Suprapubic skin (tissue), 4 donors: ENCODE data around the gene CHAMP1. TPM values are rescaled to one million over a fixed set of nuclear protein-coding genes. Genes with fewer than 3 reads are reported as not detected.

Experiments used
- DNase-seq, 2 donors: peaks; one replicate each; pipeline ENCODE4 v3.0.0-alpha.2; 2019; ENCODE audit warnings: low spot score in 2 of 2
- H3K27ac ChIP-seq: fragments of 200-600 bp; sonication (generic); one replicate; pipeline ENCODE4 v1.5.1; 2019
- H3K27me3 ChIP-seq: fragments of 200-600 bp; sonication (generic); one replicate; pipeline ENCODE4 v1.5.1; 2019
- H3K36me3 ChIP-seq: fragments of 200-600 bp; sonication (generic); one replicate; pipeline ENCODE4 v1.5.1; 2019
- H3K4me1 ChIP-seq: fragments of 200-600 bp; sonication (generic); one replicate; pipeline ENCODE4 v1.5.1; 2019
- H3K4me3 ChIP-seq: fragments of 200-600 bp; sonication (generic); one replicate; pipeline ENCODE4 v1.5.1; 2019; ENCODE audit warnings: mild to moderate bottlenecking
- H3K9me3 ChIP-seq: fragments of 200-600 bp; sonication (generic); one replicate; pipeline ENCODE4 v1.5.1; 2019
- EP300 ChIP-seq: sonication (generic); formaldehyde crosslinking; IDR thresholded peaks from one replicate; pipeline ENCODE4 v1.6.1; 2017; ENCODE audit warnings: antibody characterized with exemption
- POLR2A ChIP-seq, 2 donors: fragments of 450-650 bp; IDR thresholded peaks; one replicate each; pipeline ENCODE4 v1.6.1; 2017; ENCODE audit warnings: antibody characterized with exemption in 2 of 2, mild to moderate bottlenecking in 2 of 2, moderate library complexity in 2 of 2
- POLR2AphosphoS5 ChIP-seq, 3 donors: sonication (generic); formaldehyde crosslinking; IDR thresholded peaks; one replicate each; pipeline ENCODE4 v1.6.1; 2017; ENCODE audit warnings: antibody characterized with exemption in 3 of 3
- WGBS: methylation state at CpG from one replicate; pipeline ENCODE4 v1.1.5; 2018; 5-methylcytosine and 5-hydroxymethylcytosine counted together
- total RNA-seq, 4 donors: library from RNA; depleted of rRNA; stranded (reverse); fragments of >200 nt; gene quantifications; one replicate each; pipeline ENCODE4 v1.1.0, GENCODE V29; 2016
- TF ChIP-seq, protein P1 (sequence below), 2 donors: fragments of 200-600 bp in 1 of 2; fragments of 450-650 bp in 1 of 2; sonication (generic) in 1 of 2; IDR thresholded peaks; one replicate each; pipeline ENCODE4 v1.5.1; 2016 to 2019; ENCODE audit warnings: antibody characterized with exemption in 2 of 2, mild to moderate bottlenecking in 1 of 2, moderate library complexity in 1 of 2

CHAMP1 gene
- total RNA-seq, 4 donors from 2014 or later = 10.0 to 22.1 (median 15.0) TPM

DNA sequence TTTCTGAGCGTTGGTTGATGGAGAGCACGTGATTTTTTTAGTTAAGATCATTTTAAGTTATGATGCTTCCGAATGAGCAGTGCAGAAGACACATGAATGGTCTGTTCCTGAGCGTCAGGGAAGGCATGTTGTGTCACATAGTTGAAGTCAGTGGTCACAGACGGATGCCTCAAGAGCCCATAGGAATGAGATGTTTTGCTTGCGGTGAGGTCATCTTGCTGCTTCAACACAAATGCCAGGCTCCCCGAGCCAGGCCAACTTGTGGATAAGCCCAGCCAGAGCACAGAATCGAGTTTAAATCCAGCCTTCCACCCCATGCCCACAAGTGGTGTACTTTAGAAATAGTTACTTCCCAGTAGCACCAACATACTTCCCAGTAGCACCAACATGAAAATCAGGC lies 27.5 kb upstream of the CHAMP1 start:
- H3K36me3 ChIP-seq = peaks cover 45% of the 10 kb centered on the region
- no peak overlapping the region for H3K27ac ChIP-seq
- 94% methylated on average over 8 of the region's 8 CpGs for WGBS
- no peak overlapping the region for H3K4me3 ChIP-seq
- peak in 1 of 2 donors; percentile 26 for DNase-seq
- H3K27me3 ChIP-seq = no peaks in the 10 kb centered on the region
- peaks cover 27% of the 10 kb centered on the region for H3K4me1 ChIP-seq
- TF ChIP-seq POLR2AphosphoS5 (IDR thresholded peaks at IDR 0.05) (no peak), POLR2A (IDR thresholded peaks at IDR 0.05) (no peak), EP300 (no peak)
- TF ChIP-seq, protein P1, sequence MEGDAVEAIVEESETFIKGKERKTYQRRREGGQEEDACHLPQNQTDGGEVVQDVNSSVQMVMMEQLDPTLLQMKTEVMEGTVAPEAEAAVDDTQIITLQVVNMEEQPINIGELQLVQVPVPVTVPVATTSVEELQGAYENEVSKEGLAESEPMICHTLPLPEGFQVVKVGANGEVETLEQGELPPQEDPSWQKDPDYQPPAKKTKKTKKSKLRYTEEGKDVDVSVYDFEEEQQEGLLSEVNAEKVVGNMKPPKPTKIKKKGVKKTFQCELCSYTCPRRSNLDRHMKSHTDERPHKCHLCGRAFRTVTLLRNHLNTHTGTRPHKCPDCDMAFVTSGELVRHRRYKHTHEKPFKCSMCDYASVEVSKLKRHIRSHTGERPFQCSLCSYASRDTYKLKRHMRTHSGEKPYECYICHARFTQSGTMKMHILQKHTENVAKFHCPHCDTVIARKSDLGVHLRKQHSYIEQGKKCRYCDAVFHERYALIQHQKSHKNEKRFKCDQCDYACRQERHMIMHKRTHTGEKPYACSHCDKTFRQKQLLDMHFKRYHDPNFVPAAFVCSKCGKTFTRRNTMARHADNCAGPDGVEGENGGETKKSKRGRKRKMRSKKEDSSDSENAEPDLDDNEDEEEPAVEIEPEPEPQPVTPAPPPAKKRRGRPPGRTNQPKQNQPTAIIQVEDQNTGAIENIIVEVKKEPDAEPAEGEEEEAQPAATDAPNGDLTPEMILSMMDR (IDR thresholded peaks at IDR 0.05) = no peak
- H3K9me3 ChIP-seq = no peaks in the 10 kb centered on the region

DNA sequence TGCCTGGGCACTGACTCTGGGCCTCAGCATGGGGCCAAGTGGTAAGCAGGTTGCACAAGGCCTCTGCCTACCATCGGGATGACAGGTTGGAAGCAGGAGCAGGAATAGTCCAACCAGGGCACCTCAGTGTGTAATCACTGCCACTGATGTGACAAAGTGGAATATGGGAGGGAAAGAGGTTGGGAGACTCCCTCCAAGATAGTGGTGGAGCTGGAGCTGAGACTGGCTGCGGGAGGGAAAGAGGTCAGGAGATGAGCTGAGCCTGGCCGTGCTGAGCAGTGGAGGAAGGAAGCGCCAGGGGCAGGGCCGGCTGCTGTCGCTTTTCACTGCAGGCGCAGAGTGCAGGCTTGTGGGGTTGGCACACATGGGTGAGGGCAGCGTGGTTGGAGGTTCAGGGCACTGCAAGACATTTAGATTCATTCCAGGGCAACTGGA lies 26.1 kb upstream of the CHAMP1 start:
- no peak overlapping the region for H3K4me3 ChIP-seq
- H3K27ac ChIP-seq = no peak overlapping the region
- peaks cover 59% of the 10 kb centered on the region for H3K36me3 ChIP-seq
- no peaks in the 10 kb centered on the region for H3K27me3 ChIP-seq
- H3K9me3 ChIP-seq = no peaks in the 10 kb centered on the region
- DNase-seq = peak in 1 of 2 donors; percentile 55
- WGBS = 94% methylated on average over 8 of the region's 8 CpGs
- TF ChIP-seq, protein P1 (IDR thresholded peaks at IDR 0.05) = no peak
- H3K4me1 ChIP-seq = peaks cover 17% of the 10 kb centered on the region

DNA sequence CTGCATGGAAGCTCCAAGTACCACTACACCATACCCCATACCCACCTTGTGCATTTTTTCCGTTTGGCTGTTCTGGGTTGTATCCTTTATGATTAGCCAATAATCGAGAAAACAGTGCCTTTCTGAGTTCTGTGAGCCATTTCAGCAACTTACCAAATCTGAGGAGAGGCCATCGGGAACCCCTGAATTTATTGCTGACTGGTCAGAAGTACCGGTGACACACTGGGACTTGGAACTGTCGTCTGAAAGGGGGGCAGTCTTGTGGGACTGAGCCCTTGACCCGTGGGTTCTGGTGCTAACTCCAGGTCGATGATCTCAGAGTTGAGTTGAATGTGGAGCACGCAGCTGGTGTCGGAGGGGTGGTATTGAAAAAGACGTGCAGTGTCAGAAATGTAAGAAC lies 17.9 kb upstream of the CHAMP1 start:
- peaks cover 64% of the 10 kb centered on the region for H3K36me3 ChIP-seq
- no peak overlapping the region for H3K27ac ChIP-seq
- TF ChIP-seq POLR2A (IDR thresholded peaks at IDR 0.05) = no peak
- TF ChIP-seq, protein P1 (IDR thresholded peaks at IDR 0.05) = no peak
- TF ChIP-seq EP300 = no peak
- no peak for TF ChIP-seq POLR2AphosphoS5 (IDR thresholded peaks at IDR 0.05)
- DNase-seq = no peak
- no peaks in the 10 kb centered on the region for H3K9me3 ChIP-seq
- 84% methylated on average over 10 of the region's 10 CpGs for WGBS
- no peak overlapping the region for H3K4me3 ChIP-seq
- no peaks in the 10 kb centered on the region for H3K27me3 ChIP-seq
- H3K4me1 ChIP-seq = peaks cover 8% of the 10 kb centered on the region

DNA sequence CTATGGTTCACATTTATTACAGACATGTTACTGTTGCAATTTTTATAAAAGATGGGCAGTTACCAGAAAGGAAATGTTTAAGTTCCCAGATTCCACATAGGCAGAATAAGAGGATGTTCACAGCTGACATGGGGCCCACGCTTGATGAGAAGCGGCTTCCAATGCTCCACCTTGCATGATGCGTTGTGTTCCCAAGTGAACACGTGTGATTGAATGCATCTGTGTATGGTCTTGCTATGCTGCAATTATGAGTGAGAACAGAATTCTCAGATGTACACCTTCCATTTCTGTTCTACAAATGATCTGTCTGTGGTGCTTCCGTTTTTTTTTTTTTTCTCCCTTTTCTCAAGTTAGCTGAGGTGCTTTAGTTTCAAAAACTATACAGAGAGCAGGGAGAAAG lies 17.4 kb upstream of the CHAMP1 start:
- Histone ChIP-seq H3K4me3 (no peak overlapping the region), H3K27ac (no peak overlapping the region), H3K27me3 (no peaks in the 10 kb centered on the region), H3K4me1 (peaks cover 8% of the 10 kb centered on the region), H3K9me3 (no peaks in the 10 kb centered on the region), H3K36me3 (peaks cover 64% of the 10 kb centered on the region)
- 93% methylated on average over 5 of the region's 5 CpGs for WGBS
- DNase-seq = no peak
- TF ChIP-seq EP300 = no peak
- no peak for TF ChIP-seq POLR2AphosphoS5 (IDR thresholded peaks at IDR 0.05)
- TF ChIP-seq, protein P1 (IDR thresholded peaks at IDR 0.05) = no peak
- TF ChIP-seq POLR2A (IDR thresholded peaks at IDR 0.05) = no peak

DNA sequence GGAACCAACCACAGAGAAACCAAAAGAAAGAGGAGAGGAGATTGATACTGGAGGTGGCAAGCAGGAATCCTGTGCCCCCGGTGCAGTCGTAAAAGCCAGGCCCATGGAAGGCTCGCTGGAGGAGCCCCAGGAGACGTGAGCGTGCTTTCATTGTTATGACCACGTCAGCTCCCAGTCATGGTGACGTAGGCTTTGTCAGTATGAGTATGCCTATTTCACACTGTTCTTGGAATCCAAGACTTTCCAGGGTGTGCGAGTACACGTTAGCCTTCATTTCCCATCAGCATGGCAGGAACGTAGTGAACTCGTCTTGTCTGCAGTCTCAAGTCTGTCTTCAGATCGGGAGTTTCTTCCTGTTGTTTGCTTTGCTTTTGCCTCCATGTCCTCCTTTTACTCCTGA lies 15.4 kb upstream of the CHAMP1 start:
- no peaks in the 10 kb centered on the region for H3K27me3 ChIP-seq
- no peak for DNase-seq
- H3K4me3 ChIP-seq = no peak overlapping the region
- no peaks in the 10 kb centered on the region for H3K9me3 ChIP-seq
- WGBS = 89% methylated on average over 12 of the region's 12 CpGs
- peaks cover 66% of the 10 kb centered on the region for H3K36me3 ChIP-seq
- no peak overlapping the region for H3K27ac ChIP-seq
- peaks cover 8% of the 10 kb centered on the region for H3K4me1 ChIP-seq
- TF ChIP-seq EP300 = no peak
- TF ChIP-seq POLR2A (IDR thresholded peaks at IDR 0.05) = no peak
- TF ChIP-seq, protein P1 (IDR thresholded peaks at IDR 0.05) = no peak
- TF ChIP-seq POLR2AphosphoS5 (IDR thresholded peaks at IDR 0.05) = no peak
